Measurements from ENCODE around the gene FPGT.
"Not testable (repeated sequence)": the region's sequence is repeated elsewhere in the genome, so short reads cannot be mapped to it uniquely, and the experiment has no call there.

The FPGT gene

DNA sequence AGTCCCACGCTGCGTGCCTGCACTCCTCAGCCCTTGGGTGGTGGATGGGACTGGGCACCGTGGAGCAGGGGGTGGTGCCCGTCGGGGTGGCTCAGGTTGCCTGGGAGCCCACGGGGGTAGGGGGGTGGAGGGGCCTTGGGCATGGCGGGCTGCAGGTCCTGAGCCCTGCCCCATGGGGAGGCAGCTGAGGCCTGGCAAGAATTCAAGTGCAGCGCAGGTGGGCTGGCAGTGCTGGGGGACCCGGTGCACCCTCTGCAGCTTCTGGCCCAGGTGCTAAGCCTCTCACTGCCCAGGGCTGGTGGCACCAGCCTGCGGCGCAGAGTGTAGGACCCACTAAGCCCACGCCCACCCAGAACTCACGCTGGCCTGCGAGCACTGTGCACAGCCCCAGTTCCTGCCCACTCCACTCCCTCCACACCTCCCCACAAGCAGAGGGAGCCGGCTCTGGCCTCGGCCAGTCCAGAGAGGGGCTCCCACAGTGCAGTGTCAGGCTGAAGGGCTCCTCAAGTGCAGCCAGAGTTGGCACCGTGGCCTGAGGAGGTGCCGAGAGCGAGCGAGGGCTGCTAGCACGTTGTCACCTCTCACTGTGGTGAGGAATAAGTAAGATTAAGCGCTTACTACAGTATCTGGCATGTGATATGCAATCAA, 50.0 kb downstream of the FPGT start:
- no peaks in the 10 kb centered on the region for H3K79me1 ChIP-seq (ENCODE audit: low read depth, low read length)

GRCh38 chr1:74253243-74253824, 55.3 kb downstream of the FPGT start:
- not testable (repeated sequence) for H3K14ac ChIP-seq (ENCODE audit: low read length); H3K9ac ChIP-seq (ENCODE audit: low read depth, low read length, poor library complexity); H2BK12ac ChIP-seq (ENCODE audit: low read length); H4K8ac ChIP-seq (ENCODE audit: low read depth, low read length); H4K91ac ChIP-seq (ENCODE audit: low read depth, low read length, poor library complexity); H2BK15ac ChIP-seq (ENCODE audit: low read length); H3K4me3 ChIP-seq (ENCODE audit: low read length in 2 of 2); H3K18ac ChIP-seq (ENCODE audit: low read length); H2AK5ac ChIP-seq (ENCODE audit: low read depth, low read length); H3K23ac ChIP-seq (ENCODE audit: low read depth, low read length, poor library complexity); H3K4me2 ChIP-seq (ENCODE audit: insufficient read depth, low read length, poor library complexity, severe bottlenecking); H2BK120ac ChIP-seq (ENCODE audit: low read depth, low read length); H3K4me1 ChIP-seq (ENCODE audit: control insufficient read depth in 2 of 2, insufficient read depth in 1 of 2, low read depth in 1 of 2, low read length in 2 of 2); H2BK5ac ChIP-seq (ENCODE audit: low read length); H3K4ac ChIP-seq (ENCODE audit: low read length); H3K36me3 ChIP-seq (replicated peaks in 1 of 2; ENCODE audit: control insufficient read depth in 2 of 2, insufficient read depth in 2 of 2, low read length in 2 of 2); H3K27ac ChIP-seq (replicated peaks; ENCODE audit: low read length); DNase-seq (ENCODE audit: low spot score); H3K79me1 ChIP-seq (ENCODE audit: low read depth, low read length); H3K27me3 ChIP-seq (ENCODE audit: control insufficient read depth in 3 of 3, insufficient read depth in 3 of 3, low read depth in 1 of 3, low read length in 3 of 3); H2AFZ ChIP-seq (ENCODE audit: low read length); H3K9me3 ChIP-seq (replicated peaks in 1 of 2; ENCODE audit: control insufficient read depth in 2 of 2, insufficient read depth in 1 of 2, low read depth in 1 of 2, low read length in 2 of 2)
- no CpG with 5 or more reads among the region's 32 CpGs for WGBS, 2 donors (ENCODE audit: extremely low coverage in 2 of 2, insufficient read length in 2 of 2, insufficient replicate concordance in 1 of 2)

More for the DNA sequence above, 50.0 kb downstream of the FPGT start:
- Histone ChIP-seq H3K4me3 (ENCODE audit: low read length in 2 of 2) (no peak overlapping the region), H3K23ac (ENCODE audit: low read depth, low read length, poor library complexity) (no peak overlapping the region), H4K8ac (ENCODE audit: low read depth, low read length) (no peak overlapping the region), H3K4me1 (ENCODE audit: control insufficient read depth in 2 of 2, insufficient read depth in 1 of 2, low read depth in 1 of 2, low read length in 2 of 2) (peaks cover 9 to 32% of the 10 kb centered on the region in 2 donors), H3K36me3 (replicated peaks in 1 of 2; ENCODE audit: control insufficient read depth in 2 of 2, insufficient read depth in 2 of 2, low read length in 2 of 2) (no peaks in the 10 kb centered on the region), H2BK5ac (ENCODE audit: low read length) (no peak overlapping the region), H3K18ac (ENCODE audit: low read length) (no peak overlapping the region), H3K27me3 (ENCODE audit: control insufficient read depth in 3 of 3, insufficient read depth in 3 of 3, low read depth in 1 of 3, low read length in 3 of 3) (no peaks in the 10 kb centered on the region), H3K9me3 (replicated peaks in 1 of 2; ENCODE audit: control insufficient read depth in 2 of 2, insufficient read depth in 1 of 2, low read depth in 1 of 2, low read length in 2 of 2) (peaks cover 4 to 8% of the 10 kb centered on the region in 2 donors), H3K4ac (ENCODE audit: low read length) (no peak overlapping the region), H3K4me2 (ENCODE audit: insufficient read depth, low read length, poor library complexity, severe bottlenecking) (no peak overlapping the region), H2BK120ac (ENCODE audit: low read depth, low read length) (no peak overlapping the region), H2BK15ac (ENCODE audit: low read length) (peak overlapping the region; percentile 58), H3K14ac (ENCODE audit: low read length) (no peak overlapping the region), H2AK5ac (ENCODE audit: low read depth, low read length) (peak overlapping the region; percentile 81), H3K9ac (ENCODE audit: low read depth, low read length, poor library complexity) (no peak overlapping the region), H2BK12ac (ENCODE audit: low read length) (no peak overlapping the region), H4K91ac (ENCODE audit: low read depth, low read length, poor library complexity) (no peak overlapping the region), H3K27ac (replicated peaks; ENCODE audit: low read length) (no peak overlapping the region), H2AFZ (ENCODE audit: low read length) (no peak overlapping the region)
- no CpG with 5 or more reads among the region's 22 CpGs for WGBS, 2 donors (ENCODE audit: extremely low coverage in 2 of 2, insufficient read length in 2 of 2, insufficient replicate concordance in 1 of 2)
- DNase-seq (ENCODE audit: low spot score): no peak

Data from neuronal stem cell (in vitro differentiated cells).